ENCODE results near the gene NUDT14. TPM values are rescaled to one million over a fixed set of nuclear protein-coding genes. Genes with fewer than 3 reads are reported as not detected.

NUDT14 gene
- total RNA-seq, 1 donor from 2014 or later, result 5.5 TPM

GRCh38 chr14:105214324-105214915 lies 33.3 kb upstream of the NUDT14 start:
- no peak overlapping the region for H3K4me2 ChIP-seq
- Mint-ChIP-seq H3K27ac (no peak overlapping the region), H3K4me1 (peaks cover 3% of the 10 kb centered on the region), H3K9me3 (no peaks in the 10 kb centered on the region), H3K27me3 (ENCODE audit: insufficient read depth, low read depth) (peaks cover 6% of the 10 kb centered on the region), H3K4me3 (no peak overlapping the region), H3K36me3 (peaks cover 2% of the 10 kb centered on the region)
- no peak overlapping the region for H3K4me3 ChIP-seq
- H3K4me1 ChIP-seq, result no peaks in the 10 kb centered on the region
- DNase-seq (ENCODE audit: low spot score), result no peak
- no peaks in the 10 kb centered on the region for H3K9me3 ChIP-seq (ENCODE audit: low read depth)
- no peak overlapping the region for H3K27ac ChIP-seq
- no peak for TF ChIP-seq EZH2phosphoT487 (IDR thresholded peaks at IDR 0.05)
- no peaks in the 10 kb centered on the region for H3K27me3 ChIP-seq
- H3K79me2 ChIP-seq (ENCODE audit: low read depth), result no peaks in the 10 kb centered on the region
- no peak overlapping the region for H2AFZ ChIP-seq (replicated peaks)
- no peaks in the 10 kb centered on the region for H3K36me3 ChIP-seq
- H4K20me1 ChIP-seq (ENCODE audit: low read depth), result no peaks in the 10 kb centered on the region
- no peak overlapping the region for H3K9ac ChIP-seq
- no peaks in the 10 kb centered on the region for H3F3A ChIP-seq (ENCODE audit: low read depth)

GRCh38 chr14:105213361-105213760 lies 32.2 kb upstream of the NUDT14 start:
- peaks cover 6% of the 10 kb centered on the region for H3K27me3 Mint-ChIP-seq (ENCODE audit: insufficient read depth, low read depth)
- TF ChIP-seq EZH2 (IDR thresholded peaks at IDR 0.05) (no peak), EZH2phosphoT487 (IDR thresholded peaks at IDR 0.05) (no peak), CTCF (IDR thresholded peaks at IDR 0.05) (no peak)
- H3K27ac ChIP-seq, result peak overlapping the region; percentile 29
- H3K4me1 Mint-ChIP-seq, result peaks cover 5% of the 10 kb centered on the region
- H3K9me3 Mint-ChIP-seq, result no peaks in the 10 kb centered on the region
- H3K36me3 Mint-ChIP-seq, result peaks cover 2% of the 10 kb centered on the region
- no peaks in the 10 kb centered on the region for H3K4me1 ChIP-seq
- H2AFZ ChIP-seq (replicated peaks), result no peak overlapping the region
- H3K4me3 Mint-ChIP-seq, result no peak overlapping the region
- no peaks in the 10 kb centered on the region for H3K27me3 ChIP-seq
- no peaks in the 10 kb centered on the region for H3K36me3 ChIP-seq
- no peak for DNase-seq (ENCODE audit: low spot score)
- no peaks in the 10 kb centered on the region for H3F3A ChIP-seq (ENCODE audit: low read depth)
- H3K9ac ChIP-seq, result no peak overlapping the region
- no peak overlapping the region for H3K27ac Mint-ChIP-seq
- no peaks in the 10 kb centered on the region for H3K79me2 ChIP-seq (ENCODE audit: low read depth)
- H3K9me3 ChIP-seq (ENCODE audit: low read depth), result no peaks in the 10 kb centered on the region
- H3K4me3 ChIP-seq, result no peak overlapping the region
- no peak overlapping the region for H3K4me2 ChIP-seq
- no peaks in the 10 kb centered on the region for H4K20me1 ChIP-seq (ENCODE audit: low read depth)

GRCh38 chr14:105212541-105213300 lies 31.6 kb upstream of the NUDT14 start:
- Histone ChIP-seq H3K36me3 (no peaks in the 10 kb centered on the region), H3K9ac (no peak overlapping the region), H3K9me3 (ENCODE audit: low read depth) (no peaks in the 10 kb centered on the region), H3K4me1 (no peaks in the 10 kb centered on the region), H3K27ac (no peak overlapping the region), H3K4me2 (no peak overlapping the region), H2AFZ (replicated peaks) (no peak overlapping the region), H3K4me3 (no peak overlapping the region), H3F3A (ENCODE audit: low read depth) (no peaks in the 10 kb centered on the region), H4K20me1 (ENCODE audit: low read depth) (no peaks in the 10 kb centered on the region), H3K27me3 (no peaks in the 10 kb centered on the region), H3K79me2 (ENCODE audit: low read depth) (no peaks in the 10 kb centered on the region)
- H3K27ac Mint-ChIP-seq, result no peak overlapping the region
- no peak for DNase-seq (ENCODE audit: low spot score)
- peaks cover 5% of the 10 kb centered on the region for H3K4me1 Mint-ChIP-seq
- no peaks in the 10 kb centered on the region for H3K9me3 Mint-ChIP-seq
- peaks cover 2% of the 10 kb centered on the region for H3K36me3 Mint-ChIP-seq
- peaks cover 6% of the 10 kb centered on the region for H3K27me3 Mint-ChIP-seq (ENCODE audit: insufficient read depth, low read depth)
- no peak for TF ChIP-seq EZH2 (IDR thresholded peaks at IDR 0.05)
- TF ChIP-seq CTCF (IDR thresholded peaks at IDR 0.05), result no peak
- TF ChIP-seq EZH2phosphoT487 (IDR thresholded peaks at IDR 0.05), result no peak
- H3K4me3 Mint-ChIP-seq, result no peak overlapping the region

- Mint-ChIP-seq H3K27ac (no peak overlapping the region), H3K4me3 (no peak overlapping the region), H3K27me3 (ENCODE audit: insufficient read depth, low read depth) (peaks cover 6% of the 10 kb centered on the region), H3K4me1 (peaks cover 5% of the 10 kb centered on the region), H3K9me3 (no peaks in the 10 kb centered on the region), H3K36me3 (peaks cover 2% of the 10 kb centered on the region)
- DNase-seq (ENCODE audit: low spot score), result no peak
- Histone ChIP-seq H3K9me3 (ENCODE audit: low read depth) (no peaks in the 10 kb centered on the region), H2AFZ (replicated peaks) (no peak overlapping the region), H3K4me3 (no peak overlapping the region), H4K20me1 (ENCODE audit: low read depth) (peaks cover 7% of the 10 kb centered on the region), H3K4me1 (no peaks in the 10 kb centered on the region), H3K27me3 (no peaks in the 10 kb centered on the region), H3K4me2 (no peak overlapping the region), H3K27ac (no peak overlapping the region), H3K9ac (no peak overlapping the region), H3F3A (ENCODE audit: low read depth) (no peaks in the 10 kb centered on the region), H3K79me2 (ENCODE audit: low read depth) (no peaks in the 10 kb centered on the region), H3K36me3 (no peaks in the 10 kb centered on the region)
- TF ChIP-seq EZH2phosphoT487 (IDR thresholded peaks at IDR 0.05), result no peak
Observed at GRCh38 chr14:105211758-105212089, 30.6 kb upstream of the NUDT14 start.
